MM.1S (cell line): Measurements from ENCODE around the gene COX7A1.

ENCODE experiments used
- DNase-seq: peaks from one replicate; pipeline ENCODE4 v3.0.0-alpha.2; 2015
- H2AFZ ChIP-seq: fragments of 300-600 bp; sonication (generic); 2 replicates; pipeline ENCODE4 v1.6.0; 2016; ENCODE audit warnings: antibody characterized with exemption, low read length
- H3F3A ChIP-seq: fragments of 300-600 bp; sonication (generic); 2 replicates; pipeline ENCODE4 v1.6.1; 2016; ENCODE audit warnings: mild to moderate bottlenecking, antibody characterized with exemption, low read length, moderate library complexity, mixed read lengths; ENCODE audit not compliant: insufficient read depth
- H3K27ac ChIP-seq: fragments of 300-600 bp; sonication (generic); 2 replicates; pipeline ENCODE4 v1.5.1; 2016; ENCODE audit warnings: mild to moderate bottlenecking, low read length
- H3K27me3 ChIP-seq: fragments of 300-600 bp; sonication (generic); replicated peaks from 2 replicates; pipeline ENCODE4 v1.6.0; 2016; ENCODE audit warnings: low read length; ENCODE audit not compliant: insufficient read depth
- H3K36me3 ChIP-seq: fragments of 300-600 bp; sonication (generic); replicated peaks from 2 replicates; pipeline ENCODE4 v1.6.1; 2016; ENCODE audit warnings: mild to moderate bottlenecking, low read length, mixed read lengths; ENCODE audit not compliant: insufficient read depth
- H3K4me1 ChIP-seq: fragments of 300-600 bp; sonication (generic); 2 replicates; pipeline ENCODE4 v1.6.1; 2016; ENCODE audit warnings: low read length, mixed read lengths
- H3K4me2 ChIP-seq: fragments of 300-600 bp; sonication (generic); 2 replicates; pipeline ENCODE4 v1.6.0; 2016; ENCODE audit warnings: low read depth, low read length
- H3K4me3 ChIP-seq: fragments of 300-600 bp; sonication (generic); 2 replicates; pipeline ENCODE4 v1.5.1; 2016; ENCODE audit warnings: low read length, mixed read lengths
- H3K79me2 ChIP-seq: fragments of 300-600 bp; sonication (generic); 2 replicates; pipeline ENCODE4 v1.6.1; 2016; ENCODE audit warnings: mixed run types, low read length, mixed read lengths
- H3K9ac ChIP-seq: fragments of 300-600 bp; sonication (generic); 2 replicates; pipeline ENCODE4 v1.6.1; 2016; ENCODE audit warnings: low read length, mixed read lengths
- H3K9me2 ChIP-seq: fragments of 300-600 bp; sonication (generic); replicated peaks from 2 replicates; pipeline ENCODE4 v1.6.1; 2016; ENCODE audit warnings: mild to moderate bottlenecking, low read length, mixed read lengths; ENCODE audit not compliant: insufficient read depth
- H3K9me3 ChIP-seq: fragments of 300-600 bp; sonication (generic); replicated peaks from 2 replicates; pipeline ENCODE4 v1.6.1; 2016; ENCODE audit warnings: mild to moderate bottlenecking, low read length, mixed read lengths; ENCODE audit not compliant: insufficient read depth
- H4K20me1 ChIP-seq: fragments of 300-600 bp; sonication (generic); 2 replicates; pipeline ENCODE4 v1.6.1; 2016; ENCODE audit warnings: mild to moderate bottlenecking, low read length, moderate library complexity, mixed read lengths; ENCODE audit not compliant: insufficient read depth
- EZH2 ChIP-seq: fragments of 300-600 bp; sonication (generic); optimal IDR thresholded peaks from 2 replicates; pipeline ENCODE3; 2017; ENCODE audit warnings: low read depth, mild to moderate bottlenecking, antibody characterized with exemption, low read length, mixed read lengths
- EZH2phosphoT487 ChIP-seq: fragments of 300-600 bp; sonication (generic); IDR thresholded peaks from 2 replicates; pipeline ENCODE4 v1.6.1; 2018; ENCODE audit warnings: antibody characterized with exemption, low read length
- TF ChIP-seq, protein P1 (sequence below): fragments of 300-600 bp; sonication (generic); IDR thresholded peaks from 2 replicates; pipeline ENCODE4 v1.5.1; 2016; ENCODE audit warnings: antibody characterized with exemption, low read length, mixed read lengths

The COX7A1 gene

DNA sequence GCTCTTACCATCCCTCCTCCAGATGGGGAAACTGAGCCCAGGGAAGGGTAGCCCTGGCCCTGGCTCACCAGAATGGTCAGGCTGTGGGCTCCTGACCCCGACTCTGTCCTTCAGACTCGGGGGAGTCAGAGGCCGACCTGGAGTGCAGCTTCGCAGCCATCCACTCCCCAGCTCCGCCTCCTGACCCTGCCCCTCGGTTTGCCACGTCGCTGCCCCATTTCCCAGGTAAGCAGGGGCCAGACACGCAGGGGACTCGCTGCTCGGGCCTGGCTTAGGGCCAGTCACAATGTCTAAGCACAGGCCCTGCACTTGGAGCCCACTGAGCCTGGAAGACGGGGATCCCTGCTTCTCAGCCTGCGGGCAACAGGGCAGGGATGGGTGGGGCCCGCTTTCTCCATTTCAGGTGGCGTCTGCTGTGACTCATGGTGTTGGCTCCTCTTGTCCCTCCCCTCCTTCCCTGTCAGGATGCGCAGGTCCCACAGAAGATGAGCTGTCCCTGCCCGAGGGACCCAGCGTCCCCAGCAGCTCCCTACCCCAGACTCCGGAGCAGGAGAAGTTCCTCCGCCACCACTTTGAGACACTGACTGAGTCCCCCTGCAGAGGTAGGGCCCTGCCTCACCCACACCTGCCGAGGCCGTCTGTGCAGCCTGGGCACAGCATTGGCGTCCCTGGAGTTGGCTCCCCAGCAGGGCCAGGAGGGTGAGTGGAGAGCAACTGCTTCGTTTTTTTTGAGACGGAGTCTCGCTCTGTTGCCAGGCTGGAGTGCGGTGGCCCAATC is 50.5 kb downstream of the COX7A1 start:
- Histone ChIP-seq H3K27ac (no peak overlapping the region), H3K9me3 (no peaks in the 10 kb centered on the region), H3F3A (no peaks in the 10 kb centered on the region; the same call in 1 of the 2 replicates), H3K4me2 (no peak overlapping the region), H3K9me2 (no peaks in the 10 kb centered on the region), H3K4me3 (no peak overlapping the region), H3K79me2 (no peaks in the 10 kb centered on the region), H3K27me3 (no peaks in the 10 kb centered on the region), H2AFZ (no peak overlapping the region), H3K36me3 (no peaks in the 10 kb centered on the region), H3K9ac (no peak overlapping the region), H4K20me1 (no peaks in the 10 kb centered on the region), H3K4me1 (no peaks in the 10 kb centered on the region)
- TF ChIP-seq EZH2phosphoT487, result no peak
- no peak for TF ChIP-seq EZH2
- TF ChIP-seq, protein P1, sequence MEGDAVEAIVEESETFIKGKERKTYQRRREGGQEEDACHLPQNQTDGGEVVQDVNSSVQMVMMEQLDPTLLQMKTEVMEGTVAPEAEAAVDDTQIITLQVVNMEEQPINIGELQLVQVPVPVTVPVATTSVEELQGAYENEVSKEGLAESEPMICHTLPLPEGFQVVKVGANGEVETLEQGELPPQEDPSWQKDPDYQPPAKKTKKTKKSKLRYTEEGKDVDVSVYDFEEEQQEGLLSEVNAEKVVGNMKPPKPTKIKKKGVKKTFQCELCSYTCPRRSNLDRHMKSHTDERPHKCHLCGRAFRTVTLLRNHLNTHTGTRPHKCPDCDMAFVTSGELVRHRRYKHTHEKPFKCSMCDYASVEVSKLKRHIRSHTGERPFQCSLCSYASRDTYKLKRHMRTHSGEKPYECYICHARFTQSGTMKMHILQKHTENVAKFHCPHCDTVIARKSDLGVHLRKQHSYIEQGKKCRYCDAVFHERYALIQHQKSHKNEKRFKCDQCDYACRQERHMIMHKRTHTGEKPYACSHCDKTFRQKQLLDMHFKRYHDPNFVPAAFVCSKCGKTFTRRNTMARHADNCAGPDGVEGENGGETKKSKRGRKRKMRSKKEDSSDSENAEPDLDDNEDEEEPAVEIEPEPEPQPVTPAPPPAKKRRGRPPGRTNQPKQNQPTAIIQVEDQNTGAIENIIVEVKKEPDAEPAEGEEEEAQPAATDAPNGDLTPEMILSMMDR, result no peak
- DNase-seq, result no peak
